GM12878 (cell line): ENCODE results near the gene ZSWIM5. TPM values are rescaled to one million over a fixed set of nuclear protein-coding genes. Genes with fewer than 3 reads are reported as not detected.

Experiments used
- ATAC-seq: fragments of 200-7000 bp; cut with Tn5 transposase; 3 replicates; pipeline ENCODE4 v1.9.1; 2020; ENCODE audit warnings: mild to moderate bottlenecking, moderate library complexity
- BruUV-seq: library from RNA; stranded (reverse); fragments of 400-500 nt; replicated peaks from 2 replicates; lab custom pipeline; 2021; lab: Mats Ljungman, UMichigan
- CTCF ChIA-PET: fragments of 300-600 bp; sonication (Branson Sonifier 250); formaldehyde crosslinking; extraction: SDS; loops from one replicate; lab custom pipeline; 2021; ENCODE audit warnings: inconsistent platforms; lab: Yijun Ruan, JAX
- POLR2A ChIA-PET: fragments of 350-600 bp; formaldehyde crosslinking; extraction: SDS; loops from one replicate; lab custom pipeline; 2021; ENCODE audit warnings: inconsistent platforms; lab: Charles Lee
- RAD21 ChIA-PET: fragments of 300-600 bp; sonication (Branson Sonifier 250); formaldehyde crosslinking; loops from one replicate; lab custom pipeline; 2023; ENCODE audit warnings: antibody characterized with exemption; ENCODE audit not compliant: unreplicated experiment; lab: Charles Lee
- SMC1A ChIA-PET: fragments of 300-600 bp; sonication (Branson Sonifier 250); formaldehyde crosslinking; loops from one replicate; lab custom pipeline; 2023; ENCODE audit not compliant: unreplicated experiment, uncharacterized antibody; lab: Charles Lee
- DNase-seq: peaks from one replicate; pipeline ENCODE4 v3.0.0-alpha.2; 2011; ENCODE audit warnings: low read depth, low spot score
- FAIRE-seq: peaks from 3 replicates; lab custom pipeline; 2011; peaks lifted over from hg19 to GRCh38; lab: Jason Lieb, UNC
- H2AFZ ChIP-seq: 2 replicates; pipeline ENCODE4 v1.6.0; 2011; ENCODE audit warnings: low read depth, low read length, control low read depth; ENCODE audit not compliant: control insufficient read depth
- H3K27ac ChIP-seq: 2 replicates; pipeline ENCODE4 v1.5.1; 2011; ENCODE audit warnings: control low read depth; ENCODE audit not compliant: control insufficient read depth, insufficient read depth
- H3K27me3 ChIP-seq, 2 experiments: replicated peaks in 1 of 2; 2 replicates each; pipeline versions ENCODE4 v1.6.0 to v1.6.1; 2011; ENCODE audit warnings: low read length in 1 of 2; ENCODE audit not compliant: control insufficient read depth in 2 of 2, insufficient read depth in 2 of 2
- H3K36me3 ChIP-seq, 2 experiments: 2 replicates each; pipeline ENCODE4 v1.5.1; 2011; ENCODE audit warnings: low read length in 1 of 2; ENCODE audit not compliant: control insufficient read depth in 2 of 2, insufficient read depth in 2 of 2
- H3K4me1 ChIP-seq: 2 replicates; pipeline ENCODE4 v1.6.1; 2011; ENCODE audit warnings: mild to moderate bottlenecking, low read length, moderate library complexity, mixed read lengths; ENCODE audit not compliant: control insufficient read depth, insufficient read depth
- H3K4me2 ChIP-seq: 2 replicates; pipeline ENCODE4 v1.6.0; 2011; ENCODE audit warnings: control low read depth; ENCODE audit not compliant: control insufficient read depth, insufficient read depth
- H3K4me3 ChIP-seq: fragments of 200-600 bp; sonication (generic); 2 replicates; pipeline ENCODE4 v1.5.1; 2016
- H3K79me2 ChIP-seq: 2 replicates; pipeline ENCODE4 v1.6.0; 2011; ENCODE audit warnings: low read length; ENCODE audit not compliant: control insufficient read depth, insufficient read depth
- H3K9ac ChIP-seq: 2 replicates; pipeline ENCODE4 v1.8.0; 2011; ENCODE audit warnings: low read length, control low read depth, mixed read lengths; ENCODE audit not compliant: control insufficient read depth, insufficient read depth
- H3K9me3 ChIP-seq: replicated peaks from 3 replicates; pipeline ENCODE4 v1.5.1; 2011; ENCODE audit warnings: mild to moderate bottlenecking, low read length; ENCODE audit not compliant: control insufficient read depth, insufficient read depth
- H4K20me1 ChIP-seq: 2 replicates; pipeline ENCODE4 v1.6.0; 2011; ENCODE audit not compliant: control insufficient read depth, insufficient read depth
- CEBPB ChIP-seq, 2 experiments: fragments of 150-350 bp in 1 of 2; IDR thresholded peaks; 2 replicates each; pipeline ENCODE4 v1.6.1; 2012 to 2014; ENCODE audit warnings: low read depth in 2 of 2, low read length in 2 of 2, borderline replicate concordance in 1 of 2, inconsistent platforms in 1 of 2
- CHD1 ChIP-seq: IDR thresholded peaks from 2 replicates; pipeline ENCODE4 v1.6.1; 2012; ENCODE audit warnings: low read depth, low read length, improper control_type of control experiment
- CREB1 ChIP-seq: IDR thresholded peaks from 2 replicates; pipeline ENCODE4 v1.6.1; 2012; ENCODE audit warnings: low read depth, mild to moderate bottlenecking, inconsistent platforms
- KAT2A ChIP-seq: conservative IDR thresholded peaks from 2 replicates; pipeline ENCODE4 v1.6.1; 2011; ENCODE audit warnings: low read depth, low read length; ENCODE audit not compliant: control insufficient read depth
- MLLT1 ChIP-seq: fragments of 450-650 bp; IDR thresholded peaks from 2 replicates; pipeline ENCODE4 v1.6.1; 2016; ENCODE audit warnings: mild to moderate bottlenecking
- NBN ChIP-seq: fragments of 450-650 bp; IDR thresholded peaks from 2 replicates; pipeline ENCODE4 v1.6.1; 2016
- POLR2A ChIP-seq: IDR thresholded peaks from 2 replicates; pipeline ENCODE4 v1.6.1; 2011; ENCODE audit warnings: low read depth, mild to moderate bottlenecking, low read length
- POLR2AphosphoS5 ChIP-seq: IDR thresholded peaks from 2 replicates; pipeline ENCODE4 v1.6.1; 2011; ENCODE audit warnings: mild to moderate bottlenecking, low read length, inconsistent platforms
- RFX5 ChIP-seq: IDR thresholded peaks from 2 replicates; pipeline ENCODE4 v1.6.1; 2011; ENCODE audit warnings: low read depth, low read length, improper control_type of control experiment
- SREBF1 ChIP-seq: IDR thresholded peaks from 2 replicates; pipeline ENCODE4 v1.6.1; 2012; ENCODE audit warnings: mild to moderate bottlenecking, low read length
- ZBTB11 ChIP-seq: fragments of 450-650 bp; formaldehyde crosslinking; IDR thresholded peaks from 2 replicates; pipeline ENCODE4 v1.5.0; 2022; ENCODE audit warnings: mild to moderate bottlenecking, missing genetic modification characterization
- ZNF274 ChIP-seq: IDR thresholded peaks from one replicate; pipeline ENCODE4 v1.8.0; 2011; ENCODE audit not compliant: insufficient read length, insufficient read depth
- WGBS: methylation state at CpG from one replicate; pipeline ENCODE4 v1.1.6; 2016; ENCODE audit warnings: low lambda C conversion rate; ENCODE audit not compliant: insufficient replicate concordance, insufficient coverage; ENCODE audit errors: missing lambda C conversion rate; 5-methylcytosine and 5-hydroxymethylcytosine counted together
- in situ Hi-C: fragments of 300-500 bp; cut with MboI; formaldehyde crosslinking; loops from 9 replicates; pipeline ENCODE4 v1.14.3; 2018; ENCODE audit warnings: mixed read lengths
- intact Hi-C: fragments of 100-400 bp; cut with micrococcal nuclease; formaldehyde crosslinking; loops from one replicate; pipeline ENCODE4 v1.14.2; 2022; ENCODE audit not compliant: unreplicated experiment
- polyA plus RNA-seq, 11 experiments: library from polyadenylated mRNA; depleted of rRNA in 4 of 11; unstranded in 6 of 11; stranded (reverse) in 5 of 11; fragments of >200 nt; fragmentation: Nextera tagmentation in 4 of 11; fragmentation: Illumina TruSeq in 1 of 11; extraction: Ambion mirVana in 4 of 11; extraction: Trizol in 1 of 11; gene quantifications; 1 replicate in 1 of 11; 2 replicates in 10 of 11; pipeline versions ENCODE4 v1.2.1 to v1.2.3, GENCODE V29; 2011 to 2016; ENCODE audit warnings: inconsistent platforms in 2 of 11, missing spikeins in 2 of 11, low read depth in 1 of 11
- total RNA-seq, 4 experiments: library from RNA; depleted of rRNA in 3 of 4; stranded (reverse); fragments of >200 nt in 3 of 4; fragmentation: Illumina TruSeq in 1 of 4; extraction: Trizol in 1 of 4; gene quantifications; 2 replicates each; pipeline versions ENCODE4 v1.2.1 to v1.2.3, GENCODE V29; 2013 to 2021

Gene ZSWIM5
- total and polyA plus RNA-seq, 10 of the 15 experiments (the other 5 are each of a cell fraction or from before 2014, with no cell fraction given) = 0.07 to 0.97 (median 0.34) TPM; not detected in 1

GRCh38 chr1:45012639-45013278 lies 193.6 kb downstream of the ZSWIM5 start:
- Histone ChIP-seq H3K4me2 (peak overlapping the region; percentile 99), H4K20me1 (no peaks in the 10 kb centered on the region), H3K9ac (peak overlapping the region; percentile 78), H3K27me3 (no peaks in the 10 kb centered on the region), H3K4me1 (peaks cover 17% of the 10 kb centered on the region), H3K79me2 (peaks cover 16% of the 10 kb centered on the region), H2AFZ (peak overlapping the region; percentile 82), H3K9me3 (no peaks in the 10 kb centered on the region), H3K4me3 (peak overlapping the region; percentile 90), H3K36me3 (peaks cover 0 to 5% of the 10 kb centered on the region in 2 experiments; a peak in 1 of 4 replicates), H3K27ac (peak overlapping the region; percentile 66)
- peak; percentile 6; the same call in 2 of the 3 replicates for ATAC-seq
- TF ChIP-seq CHD1 (no peak), SREBF1 (no peak), POLR2AphosphoS5 (no peak), KAT2A (no peak), NBN (no peak), ZNF274 (no peak), CEBPB (IDR thresholded peaks at IDR 0.05; ENCODE audit: borderline replicate concordance in 1 of 2, low read depth in 2 of 2, low read length in 2 of 2) (no peak), ZBTB11 (no peak), CREB1 (no peak), POLR2A (no peak), RFX5 (no peak), MLLT1 (no peak)
- 11% methylated on average over 21 of the region's 21 CpGs for WGBS
- no TSS peak for BruUV-seq
- intact Hi-C loops = loop anchor here (2.0 to 10.0 kb wide), 5 partner anchors 220 to 572 kb away; partner anchors contain the start of genes MUTYH, NASP, RNU5D-1 and TOE1
- in situ Hi-C loops = loop anchor here (5.0 kb wide), 3 partner anchors 290 to 570 kb away; partner anchors contain the start of genes NASP and TESK2
- ChIA-PET POLR2A (interaction anchor here (0.5 to 3.2 kb wide), 17 partner anchors 13 to 480 kb away, joined by 3 to 26 read pairs (median 8); partner anchors contain the start of genes BTBD19, EIF2B3, MUTYH and RNU5D-1), RAD21 (interaction anchor here (0.5 to 12.5 kb wide), 20 partner anchors 10 to 481 kb away, joined by 3 to 313 read pairs (median 8); partner anchors contain the start of genes BTBD19, EIF2B3, MUTYH and PLK3), SMC1A (interaction anchor here (0.5 to 12.5 kb wide), 18 partner anchors 26 to 488 kb away, joined by 3 to 284 read pairs (median 4); partner anchors contain the start of genes BEST4, CCDC163, EIF2B3 and MMACHC), CTCF (interaction anchor here (1.2 to 11.4 kb wide), 21 partner anchors 15 to 481 kb away, joined by 3 to 252 read pairs (median 11); partner anchors contain the start of genes BEST4, EIF2B3, MUTYH and PLK3)
- FAIRE-seq = no peak
- DNase-seq = no peak
